T-helper 1 cell treated with Interleukin-12 subunit alpha and Interleukin-12 subunit beta and Interleukin-4 antibody, amounts not matched to agents 30 μg/mL and 1 μg/mL, for 36 hours (primary cell): ENCODE data around the gene JADE2.
"Not testable (repeated sequence)": the region's sequence is repeated elsewhere in the genome, so short reads cannot be mapped to it uniquely, and the experiment has no call there.

ENCODE experiments used
- H3K27ac Mint-ChIP-seq: one replicate; pipeline ENCODE4 v1.8.0; 2021; ENCODE audit warnings: mild to moderate bottlenecking, mixed read lengths
- H3K27me3 Mint-ChIP-seq: one replicate; pipeline ENCODE4 v1.8.0; 2021; ENCODE audit warnings: low read depth, mixed read lengths
- H3K36me3 Mint-ChIP-seq: one replicate; pipeline ENCODE4 v1.8.0; 2021; ENCODE audit warnings: low read depth, mixed read lengths
- H3K4me1 Mint-ChIP-seq: one replicate; pipeline ENCODE4 v1.8.0; 2021; ENCODE audit warnings: low read depth, mixed read lengths
- H3K4me3 Mint-ChIP-seq: one replicate; pipeline ENCODE4 v1.8.0; 2021; ENCODE audit warnings: mild to moderate bottlenecking, moderate library complexity, mixed read lengths
- H3K9me3 Mint-ChIP-seq: one replicate; pipeline ENCODE4 v1.8.0; 2021; ENCODE audit warnings: mixed read lengths

Gene JADE2

DNA sequence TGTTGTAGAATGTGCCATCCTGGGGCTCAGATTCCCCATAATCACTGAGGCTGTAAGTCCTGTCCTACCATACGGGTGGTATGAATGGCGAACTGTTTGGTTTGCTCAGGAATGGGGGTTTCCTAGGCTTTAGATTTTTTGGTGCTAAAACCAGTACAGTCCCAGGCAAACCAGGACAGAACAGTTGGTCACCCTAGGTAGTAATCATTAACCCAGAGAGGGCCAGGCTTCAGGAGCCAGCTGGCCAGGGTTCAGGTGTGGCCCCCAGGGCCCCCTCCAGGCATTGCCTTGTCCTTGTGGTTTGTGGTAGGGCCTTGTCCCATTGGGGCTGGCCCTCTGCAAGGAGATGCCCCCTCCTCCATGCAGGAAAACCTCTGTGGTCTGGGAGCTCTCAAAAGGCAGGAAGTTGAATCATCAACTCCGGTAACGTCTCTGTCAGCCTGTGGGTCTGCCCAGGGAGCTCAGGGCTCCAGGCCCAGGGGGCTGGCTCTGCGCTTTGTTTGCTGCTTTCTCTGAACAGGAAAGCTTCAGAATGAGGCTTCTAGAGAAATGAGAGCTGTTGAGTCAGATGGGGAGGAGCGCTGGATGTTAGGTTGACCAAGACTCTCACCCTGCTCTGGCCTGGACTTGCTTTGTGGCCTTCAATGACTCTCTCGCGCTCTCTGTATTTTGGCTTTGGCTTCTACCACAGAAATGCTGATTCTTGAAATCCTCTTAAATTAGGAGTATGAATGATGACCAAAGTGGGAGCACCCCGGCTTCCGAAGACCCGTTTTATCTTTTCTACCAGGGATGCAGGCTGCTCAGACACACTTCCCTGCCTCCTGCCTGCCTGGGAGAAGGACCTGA, 22.2 kb upstream of the JADE2 start:
- no peaks in the 10 kb centered on the region for H3K9me3 Mint-ChIP-seq
- no peaks in the 10 kb centered on the region for H3K36me3 Mint-ChIP-seq
- peak overlapping the region; percentile 65 for H3K4me3 Mint-ChIP-seq
- peak overlapping the region; percentile 93 for H3K27ac Mint-ChIP-seq
- H3K27me3 Mint-ChIP-seq = no peaks in the 10 kb centered on the region
- H3K4me1 Mint-ChIP-seq = peaks cover 29% of the 10 kb centered on the region

DNA sequence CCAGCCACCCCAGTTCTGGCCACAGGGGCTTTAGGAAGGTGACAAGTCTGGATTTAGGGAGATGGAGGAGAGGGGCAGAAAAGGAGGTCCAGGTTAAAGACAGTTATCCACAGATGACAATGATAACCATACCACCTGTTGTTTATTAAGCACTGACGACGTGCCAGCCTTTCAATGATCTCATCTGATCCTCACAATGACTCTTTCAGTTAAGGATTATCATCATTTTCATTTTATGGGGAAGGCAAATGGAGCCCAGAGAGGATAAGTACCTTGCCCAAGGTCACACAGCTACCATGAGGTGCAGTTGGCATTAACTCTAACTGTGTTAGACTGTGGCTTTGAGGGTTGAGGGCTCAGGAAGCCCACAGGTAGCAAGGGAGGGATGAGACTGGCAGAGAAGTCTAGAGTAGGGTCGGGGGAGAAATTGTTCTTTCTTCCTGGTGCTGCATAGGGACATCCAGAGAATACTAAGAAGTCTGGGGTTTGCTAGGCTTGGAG, 21.5 kb upstream of the JADE2 start:
- Mint-ChIP-seq H3K27ac (peak overlapping the region; percentile 93), H3K4me1 (peaks cover 29% of the 10 kb centered on the region), H3K27me3 (no peaks in the 10 kb centered on the region), H3K36me3 (no peaks in the 10 kb centered on the region), H3K4me3 (peak overlapping the region; percentile 65), H3K9me3 (no peaks in the 10 kb centered on the region)

DNA sequence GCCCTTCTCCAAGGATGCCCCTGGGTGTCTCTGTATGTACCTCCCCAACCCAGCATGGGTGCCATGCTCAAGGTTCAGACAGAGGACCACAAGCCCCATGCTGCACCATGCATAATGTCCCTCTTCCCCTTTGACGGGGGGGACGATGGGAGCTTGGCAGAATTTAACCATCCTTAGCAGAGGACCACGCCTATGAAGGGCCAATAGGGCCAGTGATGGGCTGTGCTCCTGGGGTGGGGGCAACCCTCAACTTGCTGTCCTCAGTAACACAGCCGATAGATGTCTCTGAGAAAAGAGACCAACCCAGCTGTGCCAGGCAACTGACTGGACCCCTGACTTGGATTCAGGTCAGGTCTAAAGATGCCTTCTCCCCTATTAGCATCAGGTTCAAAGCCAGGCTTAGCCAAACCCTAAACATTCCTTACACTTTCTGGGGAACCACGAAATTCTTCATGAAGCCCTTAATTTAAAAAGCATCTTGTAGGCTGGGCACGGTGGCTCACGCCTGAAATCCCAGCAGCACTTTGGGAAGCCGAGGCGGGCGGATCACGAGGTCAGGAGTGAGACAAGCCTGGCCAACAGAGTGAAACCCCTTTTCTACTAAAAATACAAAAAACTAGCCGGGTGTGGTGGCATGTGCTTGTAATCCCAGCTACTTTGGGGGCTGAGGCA, 20.7 kb upstream of the JADE2 start:
- no peaks in the 10 kb centered on the region for H3K27me3 Mint-ChIP-seq
- H3K9me3 Mint-ChIP-seq = no peaks in the 10 kb centered on the region
- H3K4me1 Mint-ChIP-seq = peaks cover 33% of the 10 kb centered on the region
- no peaks in the 10 kb centered on the region for H3K36me3 Mint-ChIP-seq
- peak overlapping the region; percentile 93 for H3K27ac Mint-ChIP-seq
- H3K4me3 Mint-ChIP-seq = no peak overlapping the region

DNA sequence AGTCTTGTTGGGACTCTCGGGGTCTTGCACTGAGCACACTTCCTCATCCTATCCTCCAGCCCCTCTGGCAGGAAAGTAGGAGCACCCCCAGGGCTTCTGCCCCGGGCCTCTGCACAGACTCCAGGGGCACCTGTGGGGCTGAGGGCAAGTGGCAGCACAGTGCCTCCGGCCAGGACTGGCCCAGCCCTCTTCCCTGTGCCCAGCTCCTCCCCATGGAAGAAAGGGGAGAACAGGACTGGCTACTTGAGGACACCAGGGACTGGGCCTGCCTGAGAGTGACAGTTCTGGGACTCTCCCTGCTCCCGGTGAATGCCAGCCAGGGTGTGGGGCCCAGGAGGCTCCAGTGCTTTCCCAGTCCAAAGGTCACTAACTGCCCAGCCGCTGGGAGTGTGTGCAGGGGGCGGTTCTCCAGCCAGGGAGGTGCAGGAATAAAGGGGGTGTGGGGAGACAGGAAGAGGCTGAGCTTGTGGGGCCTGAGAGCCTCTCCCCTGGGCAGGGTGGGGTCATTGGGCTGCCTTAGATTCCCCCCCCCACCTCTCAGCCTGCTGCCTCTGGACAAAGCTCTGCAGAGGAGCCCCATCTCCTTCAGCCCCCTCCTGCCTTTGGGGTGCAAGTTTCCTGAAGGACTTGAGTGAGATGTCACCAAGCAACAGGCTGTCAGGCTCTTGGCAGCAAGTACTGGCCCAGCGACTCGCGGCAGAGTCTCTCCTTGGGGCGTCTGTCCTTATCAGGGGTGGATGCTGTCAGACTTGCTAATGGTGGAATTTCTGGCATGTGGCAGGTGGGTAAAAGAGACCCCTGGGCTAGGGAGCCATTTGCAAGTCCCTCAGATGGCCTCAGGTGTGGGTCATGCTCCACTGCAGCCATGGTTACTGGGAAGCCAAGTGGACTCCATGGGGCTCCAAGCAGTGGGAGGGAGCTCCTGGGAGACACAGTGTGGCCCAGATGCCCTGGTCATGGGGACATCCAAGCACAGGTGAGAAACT, 19.1 kb upstream of the JADE2 start:
- Mint-ChIP-seq H3K4me3 (no peak overlapping the region), H3K36me3 (no peaks in the 10 kb centered on the region), H3K27ac (no peak overlapping the region), H3K27me3 (no peaks in the 10 kb centered on the region), H3K4me1 (peaks cover 39% of the 10 kb centered on the region), H3K9me3 (no peaks in the 10 kb centered on the region)

DNA sequence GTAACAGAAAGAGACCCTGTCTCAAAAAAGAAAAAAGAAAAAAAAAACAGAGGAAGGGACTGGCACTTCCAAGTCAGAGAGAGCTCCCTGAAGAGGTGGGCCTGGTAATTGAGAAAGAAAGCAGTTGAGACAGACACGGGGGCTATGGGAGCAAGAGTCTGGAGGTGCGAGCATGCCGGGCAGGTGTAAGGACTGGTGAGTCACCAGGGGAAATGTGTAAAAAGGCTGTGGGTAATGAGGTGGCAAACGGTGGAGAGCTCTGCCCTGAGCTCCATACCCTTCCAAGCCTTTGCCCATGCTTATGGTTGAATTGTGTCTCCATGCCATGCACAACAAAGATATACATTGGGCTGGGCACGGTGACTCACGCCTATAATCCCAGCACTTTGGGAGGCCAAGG, 18.0 kb upstream of the JADE2 start:
- Mint-ChIP-seq H3K4me1 (peaks cover 41% of the 10 kb centered on the region), H3K4me3 (no peak overlapping the region), H3K27me3 (no peaks in the 10 kb centered on the region), H3K27ac (no peak overlapping the region), H3K9me3 (no peaks in the 10 kb centered on the region), H3K36me3 (no peaks in the 10 kb centered on the region)

DNA sequence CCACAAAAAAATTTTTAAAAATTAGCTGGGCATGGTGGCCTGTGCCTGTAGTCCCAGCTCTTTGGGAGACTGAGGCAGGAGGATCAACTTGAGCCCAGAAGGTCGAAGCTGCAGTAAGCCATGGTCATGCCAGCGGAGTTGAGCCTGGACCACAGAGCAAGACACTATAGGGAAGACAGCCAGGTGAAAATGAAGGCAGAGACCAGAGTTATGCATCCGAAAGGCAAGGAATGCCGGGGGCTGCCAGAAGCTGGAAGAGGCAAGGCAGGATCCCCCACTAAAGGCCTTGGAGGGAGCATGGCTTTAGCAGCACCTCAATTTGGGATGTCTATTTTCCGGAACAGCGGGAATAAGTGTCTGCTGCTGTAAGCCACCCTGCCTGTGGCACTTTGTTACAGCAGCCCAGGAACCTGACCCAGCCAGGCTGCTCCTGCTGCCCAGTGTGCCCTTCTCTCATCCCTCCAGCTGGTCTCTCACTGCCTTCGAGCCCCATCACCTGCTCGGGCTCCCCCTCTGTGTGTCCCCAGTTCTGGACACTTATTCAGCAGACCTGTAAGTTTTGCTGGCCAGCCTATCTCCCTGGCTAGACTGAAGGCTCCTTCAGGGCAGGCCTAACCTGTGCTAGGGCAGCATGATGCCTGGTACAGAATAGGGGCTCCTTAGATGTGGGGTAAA, 16.8 kb upstream of the JADE2 start:
- Mint-ChIP-seq H3K36me3 (no peaks in the 10 kb centered on the region), H3K4me3 (no peak overlapping the region), H3K4me1 (peaks cover 35% of the 10 kb centered on the region), H3K27me3 (no peaks in the 10 kb centered on the region), H3K27ac (no peak overlapping the region), H3K9me3 (no peaks in the 10 kb centered on the region)

DNA sequence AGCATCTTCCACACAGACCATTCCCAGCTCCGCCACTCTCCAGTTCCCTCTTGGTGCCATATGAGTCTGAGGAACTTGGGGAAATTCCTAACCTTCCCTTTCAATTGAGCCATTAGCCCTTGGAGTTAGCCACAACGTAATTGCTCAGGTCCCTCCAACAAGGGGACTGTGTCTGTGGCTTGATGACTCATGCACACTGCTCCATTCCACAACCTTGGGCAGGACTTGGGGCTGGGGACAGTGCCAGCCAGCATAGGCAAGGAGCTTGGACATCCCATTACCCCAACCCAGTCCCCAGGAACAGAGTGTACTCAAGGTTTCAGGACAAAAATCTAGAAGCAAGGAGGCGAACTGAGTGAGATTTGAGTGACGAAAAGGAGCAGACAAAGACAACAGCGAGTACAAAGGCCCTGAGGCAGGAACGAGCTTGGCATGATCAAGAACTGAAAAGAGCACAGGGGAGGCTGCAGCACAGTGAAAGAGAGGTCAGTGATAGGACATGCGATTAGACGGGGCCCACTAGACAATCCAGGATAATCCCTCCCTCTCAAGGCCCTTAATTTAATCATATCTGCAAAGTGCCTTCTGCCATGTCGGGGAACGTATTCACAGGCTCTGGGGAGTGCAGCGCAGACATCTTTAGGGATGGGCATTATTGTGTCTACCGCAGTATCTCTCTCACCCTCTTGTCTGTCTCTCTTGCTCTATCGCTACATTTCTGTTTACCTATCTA, 16.0 kb upstream of the JADE2 start:
- H3K4me3 Mint-ChIP-seq = no peak overlapping the region
- H3K9me3 Mint-ChIP-seq = no peaks in the 10 kb centered on the region
- no peaks in the 10 kb centered on the region for H3K27me3 Mint-ChIP-seq
- no peak overlapping the region for H3K27ac Mint-ChIP-seq
- no peaks in the 10 kb centered on the region for H3K36me3 Mint-ChIP-seq
- H3K4me1 Mint-ChIP-seq = peaks cover 28% of the 10 kb centered on the region

DNA sequence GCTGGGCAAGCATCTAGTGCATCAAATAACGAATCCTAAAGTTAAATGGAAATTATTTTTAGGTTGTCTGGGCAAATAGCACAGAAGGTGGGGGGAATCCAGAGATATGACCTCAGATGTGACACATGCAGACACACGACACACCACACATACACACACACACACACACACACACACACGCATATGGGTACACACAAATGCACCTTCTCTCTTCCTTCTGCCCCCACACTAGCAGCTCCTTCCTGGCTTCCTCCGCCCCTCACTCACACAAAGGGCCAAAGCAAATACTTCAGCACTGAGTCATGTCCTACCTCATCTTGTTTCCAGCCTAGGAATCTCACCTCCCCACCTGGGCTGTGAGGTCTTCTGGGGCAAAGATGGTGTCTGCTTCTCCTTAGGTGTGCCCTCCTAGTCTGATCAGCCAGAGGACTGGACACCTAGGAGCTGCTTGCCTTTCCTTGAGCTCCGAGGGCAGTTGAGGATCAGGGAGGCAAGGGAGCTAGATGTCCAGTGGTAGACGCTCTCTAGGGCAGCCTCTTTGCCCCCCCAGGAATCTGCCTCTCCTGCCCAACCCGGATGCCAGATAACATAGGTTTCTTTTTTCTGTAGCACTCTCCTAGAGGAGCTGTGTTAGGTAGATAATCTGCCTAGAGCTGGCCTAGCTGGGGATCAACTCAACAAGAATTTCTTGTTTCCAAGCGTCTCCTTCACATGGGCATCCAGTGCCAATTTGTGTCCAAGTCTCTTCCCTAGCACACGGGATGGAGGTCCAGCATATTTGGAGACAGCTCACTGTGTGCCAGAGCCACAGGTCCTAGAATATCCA, 14.3 kb upstream of the JADE2 start:
- H3K27ac Mint-ChIP-seq = peak overlapping the region; percentile 52

DNA sequence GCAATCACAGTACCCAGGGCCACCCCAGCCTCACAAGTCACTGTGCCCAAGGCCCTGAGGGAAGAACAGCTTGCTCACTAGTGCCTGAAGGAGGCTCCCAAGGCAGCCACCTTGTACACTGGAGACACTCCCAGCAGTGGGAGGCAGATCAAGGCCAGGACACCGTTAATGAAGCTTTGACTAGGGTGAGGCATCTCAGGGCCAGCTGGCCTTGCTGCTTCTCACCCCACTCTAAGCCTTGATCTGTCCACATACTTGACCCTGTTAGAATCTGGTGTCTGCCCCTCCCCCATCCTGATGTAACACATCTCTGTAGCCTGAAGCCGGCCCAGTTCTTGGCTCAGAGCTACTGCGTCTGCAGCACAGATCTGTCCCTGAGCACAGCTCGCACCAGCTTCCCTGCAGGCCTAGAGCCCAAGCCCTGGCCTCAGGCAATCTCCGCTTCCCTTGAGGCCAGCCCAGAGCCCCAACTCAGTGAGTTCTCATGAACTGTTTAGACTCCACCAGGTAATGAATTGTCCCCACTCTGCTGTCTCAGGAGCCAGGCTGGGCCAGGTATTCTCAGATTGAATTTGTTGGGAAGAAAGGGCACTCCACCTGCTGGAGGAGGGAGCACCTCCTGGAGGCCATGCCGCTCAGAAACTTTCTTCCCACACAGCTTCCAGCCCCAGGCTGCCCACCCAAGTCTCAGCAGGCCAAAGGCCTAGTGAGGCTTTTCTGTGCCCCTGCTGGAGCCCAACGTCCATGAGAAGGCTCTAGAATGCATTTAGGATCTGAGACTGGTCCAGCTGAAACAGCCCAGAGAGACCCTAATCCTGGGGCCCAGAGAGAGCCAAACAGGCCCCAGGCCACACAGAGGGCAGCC, 13.4 kb upstream of the JADE2 start:
- Mint-ChIP-seq H3K9me3 (no peaks in the 10 kb centered on the region), H3K27ac (no peak overlapping the region), H3K36me3 (no peaks in the 10 kb centered on the region), H3K27me3 (no peaks in the 10 kb centered on the region), H3K4me3 (no peak overlapping the region), H3K4me1 (peaks cover 24% of the 10 kb centered on the region)

More for the DNA sequence above, 14.3 kb upstream of the JADE2 start:
- H3K36me3 Mint-ChIP-seq = no peaks in the 10 kb centered on the region
- no peaks in the 10 kb centered on the region for H3K9me3 Mint-ChIP-seq
- H3K4me3 Mint-ChIP-seq = no peak overlapping the region
- H3K27me3 Mint-ChIP-seq = no peaks in the 10 kb centered on the region
- H3K4me1 Mint-ChIP-seq = peaks cover 25% of the 10 kb centered on the region

DNA sequence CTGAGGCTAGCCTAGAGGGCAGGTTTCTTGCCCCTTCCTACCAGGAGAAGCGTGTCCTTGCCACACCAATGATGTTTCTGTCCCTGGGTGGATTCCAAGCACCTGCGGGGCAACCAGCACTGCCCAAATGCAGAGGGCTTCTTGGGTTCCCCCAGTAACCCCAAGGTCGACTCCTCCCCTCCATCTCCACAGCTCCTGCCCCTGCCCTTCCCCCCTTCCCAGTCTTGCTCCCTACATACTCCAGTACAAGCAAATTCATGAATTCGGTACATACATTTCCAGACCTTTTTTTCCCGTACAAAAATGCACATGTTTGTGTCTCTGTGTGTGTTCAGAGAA, 12.8 kb upstream of the JADE2 start:
- peak overlapping the region; percentile 3 for H3K27ac Mint-ChIP-seq
- H3K27me3 Mint-ChIP-seq = no peaks in the 10 kb centered on the region
- peaks cover 20% of the 10 kb centered on the region for H3K4me1 Mint-ChIP-seq
- H3K36me3 Mint-ChIP-seq = no peaks in the 10 kb centered on the region
- H3K4me3 Mint-ChIP-seq = no peak overlapping the region
- no peaks in the 10 kb centered on the region for H3K9me3 Mint-ChIP-seq

DNA sequence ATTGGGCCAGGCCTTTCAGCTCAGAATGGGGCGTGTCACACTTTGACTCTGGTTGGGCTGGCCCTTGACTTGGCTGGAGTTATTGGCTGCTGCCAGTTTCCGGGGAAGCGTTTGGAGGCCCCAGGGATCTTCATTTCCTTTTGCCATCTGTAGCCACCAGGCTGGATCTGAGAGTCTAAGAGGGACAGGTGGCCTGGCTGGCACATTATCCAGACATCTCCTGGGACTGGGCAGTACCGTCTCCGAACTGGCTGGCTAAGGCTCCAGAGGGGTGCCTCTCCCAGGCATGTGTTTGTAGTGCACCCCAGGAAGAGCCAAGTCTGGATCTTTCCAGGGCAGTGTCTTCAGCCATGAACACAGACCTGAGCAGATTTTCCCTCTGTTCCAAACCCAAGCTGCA, 9.7 kb upstream of the JADE2 start:
- no peak overlapping the region for H3K27ac Mint-ChIP-seq
- no peaks in the 10 kb centered on the region for H3K36me3 Mint-ChIP-seq
- H3K4me1 Mint-ChIP-seq = peaks cover 15% of the 10 kb centered on the region
- no peaks in the 10 kb centered on the region for H3K9me3 Mint-ChIP-seq
- no peak overlapping the region for H3K4me3 Mint-ChIP-seq
- peaks cover 10% of the 10 kb centered on the region for H3K27me3 Mint-ChIP-seq

DNA sequence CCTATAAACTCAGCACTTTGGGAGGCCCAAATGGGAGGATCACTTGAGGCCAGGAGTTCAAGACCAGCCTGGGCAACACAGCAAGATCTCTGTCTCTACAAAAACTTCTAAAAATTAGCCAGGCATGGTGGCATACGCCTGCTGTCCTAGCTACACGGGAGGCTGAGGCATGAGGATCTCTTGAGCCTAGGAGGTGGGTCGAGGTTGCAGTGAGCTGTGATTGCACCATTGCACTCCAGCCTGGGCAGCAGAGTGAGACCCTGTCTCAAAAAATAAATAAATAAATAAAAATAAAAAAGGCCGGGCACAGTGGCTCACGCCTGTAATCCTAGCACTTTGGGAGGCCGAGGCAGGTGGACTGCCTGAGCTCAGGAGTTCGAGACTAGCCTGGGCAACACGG, 8.5 kb upstream of the JADE2 start:
- not testable (repeated sequence) for H3K27ac Mint-ChIP-seq, H3K36me3 Mint-ChIP-seq, H3K4me1 Mint-ChIP-seq, H3K4me3 Mint-ChIP-seq, H3K9me3 Mint-ChIP-seq
- peaks cover 19% of the 10 kb centered on the region for H3K27me3 Mint-ChIP-seq
